Endothelial cell of umbilical vein (primary cell): ENCODE measurements around the gene CDC37.

Experiments
- CTCF ChIP-seq, 2 donors: IDR thresholded peaks; 1 replicate in 1 of 2; 2 replicates in 1 of 2; pipeline ENCODE4 v1.5.1; 2011; ENCODE audit warnings: low read length in 2 of 2, mild to moderate bottlenecking in 2 of 2, moderate library complexity in 2 of 2, control low read depth in 1 of 2, inconsistent platforms in 1 of 2, low read depth in 1 of 2; ENCODE audit not compliant: insufficient read depth in 1 of 2; ENCODE audit errors: extremely low read depth in 1 of 2
- EZH2 ChIP-seq: IDR thresholded peaks from 2 replicates; pipeline ENCODE4 v1.6.1; 2012; ENCODE audit warnings: borderline replicate concordance, low read depth, mild to moderate bottlenecking, moderate library complexity, low read length, inconsistent platforms; ENCODE audit not compliant: severe bottlenecking
- FOS ChIP-seq: IDR thresholded peaks from 2 replicates; pipeline ENCODE4 v1.6.1; 2011; ENCODE audit warnings: mild to moderate bottlenecking, low read length, moderate library complexity, borderline replicate concordance; ENCODE audit not compliant: insufficient read depth
- GATA2 ChIP-seq: IDR thresholded peaks from 2 replicates; pipeline ENCODE4 v1.7.0; 2011; ENCODE audit warnings: low read depth, mild to moderate bottlenecking, moderate library complexity, mixed read lengths, low read length; ENCODE audit not compliant: insufficient read length, insufficient read depth
- JUN ChIP-seq: IDR thresholded peaks from 2 replicates; pipeline ENCODE4 v1.6.1; 2011; ENCODE audit warnings: borderline replicate concordance, low read depth; ENCODE audit not compliant: insufficient read length, insufficient read depth
- POLR2A ChIP-seq: IDR thresholded peaks from 2 replicates; pipeline ENCODE4 v1.6.1; 2012; ENCODE audit warnings: low read depth, mild to moderate bottlenecking, control low read depth, low read length

- TF ChIP-seq CTCF (IDR thresholded peaks at IDR 0.05; ENCODE audit: extremely low read depth in 1 of 2, insufficient read depth in 1 of 2, low read depth in 1 of 2, low read length in 2 of 2) (no peak), JUN (no peak), EZH2 (no peak), FOS (no peak), POLR2A (no peak), GATA2 (no peak)
Observed at GRCh38 chr19:10412257-10412977, 9.1 kb upstream of the CDC37 start.
